HG03103 (cell line): ENCODE measurements around the gene LARGE2.

ENCODE experiments used
- ATAC-seq: cut with Tn5 transposase; IDR thresholded peaks from one replicate; pipeline ENCODE4 v1.9.1; 2021; ENCODE audit warnings: low read depth; ENCODE audit not compliant: unreplicated experiment

The LARGE2 gene

GRCh38 chr11:45922425-45923082, at the start of gene LARGE2:
Gene LARGE2, plus strand, starts transcription at chr11:45922656. Its CDS starts 227 bp downstream, at chr11:45922883.
- no peak for ATAC-seq

GRCh38 chr11:45876401-45876800, 46.1 kb upstream of the LARGE2 start:
- ATAC-seq: no peak

GRCh38 chr11:45877221-45877620, 45.2 kb upstream of the LARGE2 start:
- no peak for ATAC-seq

DNA sequence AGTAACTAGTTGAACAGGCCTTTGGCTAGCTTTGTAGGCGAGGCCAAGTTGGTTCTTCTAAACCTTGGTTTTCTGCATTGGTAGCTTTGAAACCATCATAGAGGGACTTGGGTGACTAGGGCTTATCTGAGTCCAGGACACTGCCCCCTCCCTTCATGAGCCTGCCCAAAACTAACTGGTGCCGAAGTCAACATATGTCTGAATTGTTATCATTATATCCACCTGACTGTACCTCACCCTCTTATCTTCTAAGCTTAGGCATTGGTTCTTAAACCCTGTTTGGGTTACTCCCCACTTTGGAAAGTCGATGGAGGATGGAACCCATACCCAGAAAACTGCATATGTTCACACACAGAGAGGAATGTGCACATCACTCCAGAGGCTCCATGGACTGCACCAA, 44.6 kb upstream of the LARGE2 start:
- ATAC-seq: no peak

GRCh38 chr11:45879803-45880686, 42.4 kb upstream of the LARGE2 start:
- ATAC-seq: no peak

DNA sequence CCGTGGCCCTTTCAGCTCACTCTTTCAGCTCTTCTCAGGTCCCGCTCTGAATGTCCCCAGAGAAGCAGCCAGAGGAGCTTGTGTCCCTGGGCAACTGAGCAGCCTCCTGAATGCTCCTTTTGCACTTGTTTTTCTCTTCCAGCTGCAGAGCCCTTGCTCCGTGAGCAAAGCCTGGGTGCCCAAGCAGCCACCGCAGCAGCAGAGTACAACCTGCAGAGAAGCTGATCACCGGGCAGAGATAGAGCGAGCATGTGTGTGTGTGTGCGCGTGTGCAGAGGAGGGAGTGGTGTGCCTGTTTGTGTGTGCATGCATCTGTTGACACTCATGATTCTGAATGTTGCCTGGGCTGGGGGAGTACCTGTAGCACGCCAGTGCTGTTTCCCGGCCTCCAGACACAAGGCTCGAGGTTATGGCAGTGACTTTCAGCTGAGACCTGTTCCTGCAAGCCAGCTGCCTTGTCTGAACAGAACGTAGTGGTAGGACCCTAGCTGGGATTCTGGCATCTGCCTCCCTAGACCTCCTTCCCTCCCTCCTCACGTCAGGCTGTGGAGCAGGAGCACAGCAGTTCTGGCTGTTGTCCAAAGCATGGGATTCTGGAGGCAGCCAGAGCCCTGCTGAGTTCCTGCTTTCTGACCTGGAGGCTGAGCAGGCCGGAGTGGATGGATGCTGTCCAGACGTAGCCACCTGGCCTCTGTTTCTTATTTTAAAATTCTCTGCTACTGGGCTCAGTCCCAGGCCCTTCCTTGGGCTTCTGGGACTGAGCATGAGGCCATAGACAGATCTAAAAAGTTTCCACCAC, 41.5 kb upstream of the LARGE2 start:
- no peak for ATAC-seq

DNA sequence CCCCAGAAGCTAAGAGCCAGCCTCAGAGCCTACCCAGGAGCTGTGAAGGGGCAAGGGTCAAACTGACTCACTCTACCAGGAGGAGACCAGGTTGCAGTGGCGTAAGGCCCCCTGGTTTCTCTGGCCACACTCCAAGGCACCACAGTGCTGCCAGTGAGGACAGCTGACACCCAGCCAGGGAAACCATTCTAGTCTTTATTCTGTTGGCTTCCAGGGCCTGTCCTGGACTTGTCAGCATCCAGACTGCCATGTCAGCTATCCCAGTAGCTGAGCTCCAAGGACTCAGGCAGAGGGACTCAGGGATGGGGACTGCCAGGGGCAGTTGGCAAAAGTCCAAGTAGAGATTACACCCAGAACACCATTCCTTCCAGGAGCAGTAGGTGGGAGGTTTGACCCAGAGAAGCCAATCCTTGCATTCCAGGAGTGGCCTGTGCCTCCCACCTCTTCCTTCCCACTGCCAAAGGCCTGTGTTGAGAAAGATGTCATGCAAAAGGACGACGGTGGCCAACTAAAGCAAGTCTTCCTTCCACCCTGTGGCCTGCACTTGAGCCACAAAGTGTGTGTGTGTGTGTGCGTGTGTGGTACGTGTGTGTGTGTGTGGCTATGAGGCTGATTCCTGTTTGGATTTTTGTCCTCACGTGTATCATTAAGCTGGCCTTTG, 40.6 kb upstream of the LARGE2 start:
- no peak for ATAC-seq

DNA sequence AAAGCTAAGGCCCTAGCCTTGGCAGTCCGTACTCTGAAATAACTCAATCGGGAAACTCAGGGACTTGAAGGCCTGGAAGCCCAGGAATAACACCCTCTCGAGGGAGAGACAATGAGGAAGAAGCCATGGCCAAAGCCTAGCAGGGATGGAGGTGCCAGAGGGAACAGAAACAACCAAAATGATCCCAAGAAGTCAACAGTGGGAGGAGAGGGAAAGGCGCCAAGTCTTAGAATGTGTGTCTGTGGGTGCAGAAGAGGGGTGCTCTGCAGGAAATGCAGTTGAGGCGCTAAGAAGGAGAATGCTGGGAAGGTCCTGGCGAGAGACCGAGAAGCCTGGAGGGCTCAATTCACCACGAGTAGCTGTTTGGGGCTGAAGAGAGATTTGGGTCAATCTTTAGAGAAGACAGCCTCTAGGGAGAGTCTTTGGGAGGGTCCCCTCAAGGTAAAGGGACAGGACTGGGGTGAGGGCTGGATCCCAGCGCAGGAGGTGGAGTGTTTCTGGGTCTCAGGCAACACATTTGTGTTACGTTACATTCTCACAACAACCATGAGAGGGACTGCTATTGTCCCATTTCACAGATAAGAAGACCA, 37.8 kb upstream of the LARGE2 start:
- ATAC-seq: no peak

DNA sequence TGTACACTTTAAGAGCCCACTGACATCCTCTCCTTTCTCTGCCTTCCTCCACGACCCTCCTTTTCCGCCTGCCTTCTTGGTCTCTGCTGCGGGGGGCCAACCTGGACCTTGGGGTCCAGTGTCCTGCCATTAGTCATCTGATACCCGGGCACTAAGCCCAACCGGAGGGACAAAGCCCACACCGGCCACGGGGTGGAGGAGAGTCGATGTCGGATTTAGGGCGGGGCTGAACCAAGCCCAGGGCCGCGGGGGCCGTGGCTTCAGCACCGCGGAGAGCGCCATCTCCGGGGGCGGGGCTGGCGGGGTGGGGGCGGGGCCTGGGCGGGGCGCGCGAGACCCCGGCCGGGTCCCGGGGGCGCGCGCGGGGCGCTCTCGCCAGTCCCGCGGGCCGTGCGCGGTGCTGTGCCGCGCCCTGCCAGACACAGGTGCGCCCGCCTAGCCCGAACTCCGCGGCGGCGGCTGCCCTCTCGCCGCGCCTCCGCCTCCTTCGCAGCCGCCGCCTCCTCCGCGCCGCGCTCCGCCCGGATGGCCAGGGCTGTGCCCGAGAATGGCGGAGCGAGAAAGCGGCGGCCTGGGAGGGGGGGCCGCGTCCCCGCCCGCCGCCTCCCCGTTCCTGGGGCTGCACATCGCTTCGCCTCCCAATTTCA, 37.1 kb upstream of the LARGE2 start, which contains the start of gene MAPK8IP1:
Gene MAPK8IP1 (plus strand): TSS at position 378 of the 647 bp plus-strand sequence. CDS start 170 bp downstream, at position 548.
- ATAC-seq: peak; percentile 66

GRCh38 chr11:45885921-45886721, 36.3 kb upstream of the LARGE2 start:
- no peak for ATAC-seq

- ATAC-seq: no peak
These were observed 35.5 kb upstream of the LARGE2 start for GRCh38 chr11:45886816-45887520.

DNA sequence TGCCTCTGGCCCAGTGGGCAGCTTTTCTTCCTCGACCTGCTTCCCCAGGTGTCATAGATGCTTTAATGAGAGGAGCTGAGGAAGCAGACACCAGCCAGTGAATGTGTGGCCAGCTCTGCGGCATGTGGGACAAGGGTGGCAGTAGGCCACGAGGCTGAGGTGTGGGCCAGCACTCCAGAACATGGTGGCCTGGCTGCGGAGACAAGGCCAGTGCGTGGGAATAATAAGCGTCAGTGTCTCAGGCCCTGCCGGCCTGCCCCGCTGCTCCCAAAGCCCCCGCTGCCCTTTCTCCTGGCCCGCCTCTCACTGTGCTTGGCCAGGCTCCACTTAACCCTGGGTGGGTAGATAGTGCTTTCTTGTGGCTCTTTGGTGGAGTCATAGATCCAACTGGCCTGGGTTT, 34.9 kb upstream of the LARGE2 start:
- ATAC-seq: no peak

- ATAC-seq: no peak
These were observed 32.9 kb upstream of the LARGE2 start for GRCh38 chr11:45889555-45889954.

DNA sequence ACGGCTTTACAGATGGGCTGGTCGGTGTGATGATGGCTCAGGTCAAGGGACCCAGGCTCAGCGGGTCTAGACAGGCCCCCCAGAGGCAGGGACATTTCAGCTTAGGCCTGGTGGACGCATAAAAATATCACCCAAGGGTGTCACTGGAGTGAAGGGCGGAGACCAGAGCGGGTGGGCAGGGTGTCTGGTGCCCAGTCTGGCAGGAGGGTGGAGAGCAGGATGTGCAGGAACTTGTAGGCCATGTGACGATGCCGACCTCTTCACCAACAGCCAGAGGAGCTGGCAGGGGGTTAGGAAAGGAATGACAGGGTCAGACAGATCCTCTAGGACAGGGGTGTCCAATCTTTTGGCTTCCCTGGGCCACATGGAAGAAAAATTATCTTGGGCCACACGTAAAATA, 32.5 kb upstream of the LARGE2 start:
- no peak for ATAC-seq

GRCh38 chr11:45890886-45891550, 31.4 kb upstream of the LARGE2 start:
- ATAC-seq: no peak

- ATAC-seq: no peak
These were observed 29.6 kb upstream of the LARGE2 start for GRCh38 chr11:45892856-45893255.

GRCh38 chr11:45894555-45895247, 27.8 kb upstream of the LARGE2 start:
- no peak for ATAC-seq
